ENCODE measurements around the gene CFAP61.
"Not testable (repeated sequence)": the region's sequence is repeated elsewhere in the genome, so short reads cannot be mapped to it uniquely, and the experiment has no call there.

The CFAP61 gene

GRCh38 chr20:20052074-20052970, at the start of gene CFAP61, which contains the start of gene CRNKL1:
Gene CFAP61 (plus strand): TSS chr20:20052532. CDS start chr20:20056654, 4,122 bp downstream.
Gene CRNKL1 (minus strand): TSS chr20:20052466. CDS start chr20:20052342, 124 bp downstream.
- DNase-seq, result peak; percentile 97

- peak in 1 of 2 donors; percentile 9 for DNase-seq
These were observed 49.0 kb upstream of the CFAP61 start for GRCh38 chr20:20003031-20003954.

- DNase-seq, result not testable (repeated sequence)
These were observed 48.4 kb upstream of the CFAP61 start for GRCh38 chr20:20003955-20004322.

GRCh38 chr20:20005342-20005741, 47.0 kb upstream of the CFAP61 start:
- DNase-seq, result no peak

- DNase-seq, result no peak
These were observed 42.5 kb upstream of the CFAP61 start for GRCh38 chr20:20009784-20010253.

- no peak for DNase-seq
These were observed 41.5 kb upstream of the CFAP61 start for GRCh38 chr20:20010639-20011500.

- no peak for DNase-seq
These were observed 39.8 kb upstream of the CFAP61 start for GRCh38 chr20:20012541-20012940.

GRCh38 chr20:20014659-20015058, 37.7 kb upstream of the CFAP61 start:
- no peak for DNase-seq

- peak; percentile 90 for DNase-seq
These were observed 35.1 kb upstream of the CFAP61 start, which contains the start of gene NAA20 for GRCh38 chr20:20017001-20017843. Gene NAA20 (plus strand): TSS chr20:20017362. CDS start chr20:20017397, 35 bp downstream.

GRCh38 chr20:20017844-20018185, 34.5 kb upstream of the CFAP61 start:
- DNase-seq, result no peak

- no peak for DNase-seq
These were observed 34.0 kb upstream of the CFAP61 start for GRCh38 chr20:20018366-20018765.

- DNase-seq, result no peak
These were observed 33.2 kb upstream of the CFAP61 start for GRCh38 chr20:20019123-20019522.

GRCh38 chr20:20020908-20021307, 31.4 kb upstream of the CFAP61 start:
- DNase-seq, result no peak

GRCh38 chr20:20021835-20022234, 30.5 kb upstream of the CFAP61 start:
- no peak for DNase-seq

GRCh38 chr20:20022498-20022897, 29.8 kb upstream of the CFAP61 start:
- DNase-seq, result no peak

- DNase-seq, result no peak
These were observed 28.9 kb upstream of the CFAP61 start for GRCh38 chr20:20023395-20023794.

- no peak for DNase-seq
These were observed 27.4 kb upstream of the CFAP61 start for GRCh38 chr20:20024942-20025341.

GRCh38 chr20:20027284-20027683, 25.0 kb upstream of the CFAP61 start:
- DNase-seq, result no peak

GRCh38 chr20:20031790-20032189, 20.5 kb upstream of the CFAP61 start:
- DNase-seq, result no peak

GRCh38 chr20:20034486-20034885, 17.8 kb upstream of the CFAP61 start:
- no peak for DNase-seq

- no peak for DNase-seq
These were observed 15.6 kb upstream of the CFAP61 start for GRCh38 chr20:20036756-20037155.
